ENCODE results near the gene CCDC167.

DNA sequence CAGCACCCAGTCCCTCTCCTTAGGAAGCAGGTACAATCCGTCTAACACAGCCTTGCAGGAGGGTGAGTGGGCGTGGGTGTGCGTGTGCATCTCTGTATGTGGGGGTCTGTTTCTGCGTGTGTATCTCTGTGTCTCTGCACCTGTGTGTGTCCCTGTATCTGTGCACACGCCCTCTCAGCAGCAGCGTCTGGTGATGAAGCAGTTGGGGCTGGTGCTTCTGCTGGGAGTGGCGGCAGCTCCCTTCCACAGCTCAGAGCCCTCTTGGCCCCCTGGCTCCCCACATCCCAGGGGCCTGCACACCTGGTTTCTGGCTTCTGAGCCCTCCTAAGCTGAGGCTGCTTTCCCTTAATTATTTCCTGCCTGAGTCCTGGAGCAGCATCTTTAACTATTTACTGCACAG, 49.5 kb upstream of the CCDC167 start:
- TF ChIP-seq POLR2AphosphoS5 (IDR thresholded peaks at IDR 0.05) (no peak), POLR2A (IDR thresholded peaks at IDR 0.05) (no peak)
- TF ChIP-seq, protein P1, sequence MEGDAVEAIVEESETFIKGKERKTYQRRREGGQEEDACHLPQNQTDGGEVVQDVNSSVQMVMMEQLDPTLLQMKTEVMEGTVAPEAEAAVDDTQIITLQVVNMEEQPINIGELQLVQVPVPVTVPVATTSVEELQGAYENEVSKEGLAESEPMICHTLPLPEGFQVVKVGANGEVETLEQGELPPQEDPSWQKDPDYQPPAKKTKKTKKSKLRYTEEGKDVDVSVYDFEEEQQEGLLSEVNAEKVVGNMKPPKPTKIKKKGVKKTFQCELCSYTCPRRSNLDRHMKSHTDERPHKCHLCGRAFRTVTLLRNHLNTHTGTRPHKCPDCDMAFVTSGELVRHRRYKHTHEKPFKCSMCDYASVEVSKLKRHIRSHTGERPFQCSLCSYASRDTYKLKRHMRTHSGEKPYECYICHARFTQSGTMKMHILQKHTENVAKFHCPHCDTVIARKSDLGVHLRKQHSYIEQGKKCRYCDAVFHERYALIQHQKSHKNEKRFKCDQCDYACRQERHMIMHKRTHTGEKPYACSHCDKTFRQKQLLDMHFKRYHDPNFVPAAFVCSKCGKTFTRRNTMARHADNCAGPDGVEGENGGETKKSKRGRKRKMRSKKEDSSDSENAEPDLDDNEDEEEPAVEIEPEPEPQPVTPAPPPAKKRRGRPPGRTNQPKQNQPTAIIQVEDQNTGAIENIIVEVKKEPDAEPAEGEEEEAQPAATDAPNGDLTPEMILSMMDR (IDR thresholded peaks at IDR 0.05 in 8 of 11, conservative IDR thresholded peaks at IDR 0.05 in 3 of 11) = no peak
